ENCODE measurements around the gene CDH2. TPM values are rescaled to one million over a fixed set of nuclear protein-coding genes. Genes with fewer than 3 reads are reported as not detected.
A peak's percentile ranks its signal among the peaks of the same experiment; 100 is the strongest.

Gene CDH2
- polyA plus RNA-seq, 1 donor from 2014 or later = 199 TPM

DNA sequence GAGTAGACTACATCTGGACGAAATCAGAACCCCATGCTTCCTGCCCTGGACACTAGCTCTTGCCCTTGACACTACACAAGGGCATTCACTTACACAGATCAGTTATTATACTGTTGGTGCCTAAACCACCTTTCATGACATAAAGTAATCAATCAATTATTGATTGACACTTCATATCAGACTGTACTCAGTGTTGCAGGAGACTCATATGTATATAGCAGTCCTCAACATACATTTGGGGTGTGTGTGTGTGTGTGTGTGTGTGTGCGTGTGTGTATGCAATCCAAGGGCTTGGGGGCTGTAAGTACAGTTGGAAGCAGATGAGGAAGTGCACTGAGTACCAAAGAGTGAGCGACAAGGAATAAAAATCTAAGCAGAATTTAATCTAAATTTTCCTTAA lies 5.1 kb downstream of the CDH2 start:
- Histone ChIP-seq H3K9me2 (ENCODE audit: insufficient read depth, low read length) (no peaks in the 10 kb centered on the region), H3K4me2 (ENCODE audit: low read length) (peak overlapping the region; percentile 55), H3F3A (ENCODE audit: insufficient read depth, low read length, poor library complexity, severe bottlenecking) (peaks cover 4% of the 10 kb centered on the region), H3K9ac (ENCODE audit: low read length) (no peak overlapping the region), H3K4me3 (ENCODE audit: low read length) (peak overlapping the region; percentile 92), H3K9me3 (ENCODE audit: low read length) (no peaks in the 10 kb centered on the region), H3K36me3 (ENCODE audit: insufficient read depth, low read length) (no peaks in the 10 kb centered on the region), H3K79me2 (replicated peaks; ENCODE audit: insufficient read depth, low read length) (peaks cover 98% of the 10 kb centered on the region), H2AFZ (ENCODE audit: low read depth, low read length) (no peak overlapping the region), H3K27me3 (ENCODE audit: insufficient read depth, low read depth, low read length) (no peaks in the 10 kb centered on the region), H4K20me1 (ENCODE audit: insufficient read depth) (peaks cover 8% of the 10 kb centered on the region), H3K27ac (ENCODE audit: low read length) (no peak overlapping the region)
- TF ChIP-seq, protein P1, sequence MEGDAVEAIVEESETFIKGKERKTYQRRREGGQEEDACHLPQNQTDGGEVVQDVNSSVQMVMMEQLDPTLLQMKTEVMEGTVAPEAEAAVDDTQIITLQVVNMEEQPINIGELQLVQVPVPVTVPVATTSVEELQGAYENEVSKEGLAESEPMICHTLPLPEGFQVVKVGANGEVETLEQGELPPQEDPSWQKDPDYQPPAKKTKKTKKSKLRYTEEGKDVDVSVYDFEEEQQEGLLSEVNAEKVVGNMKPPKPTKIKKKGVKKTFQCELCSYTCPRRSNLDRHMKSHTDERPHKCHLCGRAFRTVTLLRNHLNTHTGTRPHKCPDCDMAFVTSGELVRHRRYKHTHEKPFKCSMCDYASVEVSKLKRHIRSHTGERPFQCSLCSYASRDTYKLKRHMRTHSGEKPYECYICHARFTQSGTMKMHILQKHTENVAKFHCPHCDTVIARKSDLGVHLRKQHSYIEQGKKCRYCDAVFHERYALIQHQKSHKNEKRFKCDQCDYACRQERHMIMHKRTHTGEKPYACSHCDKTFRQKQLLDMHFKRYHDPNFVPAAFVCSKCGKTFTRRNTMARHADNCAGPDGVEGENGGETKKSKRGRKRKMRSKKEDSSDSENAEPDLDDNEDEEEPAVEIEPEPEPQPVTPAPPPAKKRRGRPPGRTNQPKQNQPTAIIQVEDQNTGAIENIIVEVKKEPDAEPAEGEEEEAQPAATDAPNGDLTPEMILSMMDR (IDR thresholded peaks at IDR 0.05; ENCODE audit: poor library complexity, severe bottlenecking) = no peak
- TF ChIP-seq, protein P2, sequence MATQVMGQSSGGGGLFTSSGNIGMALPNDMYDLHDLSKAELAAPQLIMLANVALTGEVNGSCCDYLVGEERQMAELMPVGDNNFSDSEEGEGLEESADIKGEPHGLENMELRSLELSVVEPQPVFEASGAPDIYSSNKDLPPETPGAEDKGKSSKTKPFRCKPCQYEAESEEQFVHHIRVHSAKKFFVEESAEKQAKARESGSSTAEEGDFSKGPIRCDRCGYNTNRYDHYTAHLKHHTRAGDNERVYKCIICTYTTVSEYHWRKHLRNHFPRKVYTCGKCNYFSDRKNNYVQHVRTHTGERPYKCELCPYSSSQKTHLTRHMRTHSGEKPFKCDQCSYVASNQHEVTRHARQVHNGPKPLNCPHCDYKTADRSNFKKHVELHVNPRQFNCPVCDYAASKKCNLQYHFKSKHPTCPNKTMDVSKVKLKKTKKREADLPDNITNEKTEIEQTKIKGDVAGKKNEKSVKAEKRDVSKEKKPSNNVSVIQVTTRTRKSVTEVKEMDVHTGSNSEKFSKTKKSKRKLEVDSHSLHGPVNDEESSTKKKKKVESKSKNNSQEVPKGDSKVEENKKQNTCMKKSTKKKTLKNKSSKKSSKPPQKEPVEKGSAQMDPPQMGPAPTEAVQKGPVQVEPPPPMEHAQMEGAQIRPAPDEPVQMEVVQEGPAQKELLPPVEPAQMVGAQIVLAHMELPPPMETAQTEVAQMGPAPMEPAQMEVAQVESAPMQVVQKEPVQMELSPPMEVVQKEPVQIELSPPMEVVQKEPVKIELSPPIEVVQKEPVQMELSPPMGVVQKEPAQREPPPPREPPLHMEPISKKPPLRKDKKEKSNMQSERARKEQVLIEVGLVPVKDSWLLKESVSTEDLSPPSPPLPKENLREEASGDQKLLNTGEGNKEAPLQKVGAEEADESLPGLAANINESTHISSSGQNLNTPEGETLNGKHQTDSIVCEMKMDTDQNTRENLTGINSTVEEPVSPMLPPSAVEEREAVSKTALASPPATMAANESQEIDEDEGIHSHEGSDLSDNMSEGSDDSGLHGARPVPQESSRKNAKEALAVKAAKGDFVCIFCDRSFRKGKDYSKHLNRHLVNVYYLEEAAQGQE (IDR thresholded peaks at IDR 0.05; ENCODE audit: borderline replicate concordance) = no peak
- TF ChIP-seq TAF1 (IDR thresholded peaks at IDR 0.05; ENCODE audit: low read depth) (no peak), MXI1 (conservative IDR thresholded peaks at IDR 0.05; ENCODE audit: poor library complexity, severe bottlenecking) (no peak), EP300 (conservative IDR thresholded peaks at IDR 0.05; ENCODE audit: poor library complexity, severe bottlenecking) (no peak), RAD21 (conservative IDR thresholded peaks at IDR 0.05) (no peak), EZH2 (IDR thresholded peaks at IDR 0.05; ENCODE audit: borderline replicate concordance, insufficient read depth, low read length, poor library complexity, severe bottlenecking) (no peak), POLR2AphosphoS5 (IDR thresholded peaks at IDR 0.05) (no peak), SMC3 (conservative IDR thresholded peaks at IDR 0.05; ENCODE audit: poor library complexity) (no peak)

DNA sequence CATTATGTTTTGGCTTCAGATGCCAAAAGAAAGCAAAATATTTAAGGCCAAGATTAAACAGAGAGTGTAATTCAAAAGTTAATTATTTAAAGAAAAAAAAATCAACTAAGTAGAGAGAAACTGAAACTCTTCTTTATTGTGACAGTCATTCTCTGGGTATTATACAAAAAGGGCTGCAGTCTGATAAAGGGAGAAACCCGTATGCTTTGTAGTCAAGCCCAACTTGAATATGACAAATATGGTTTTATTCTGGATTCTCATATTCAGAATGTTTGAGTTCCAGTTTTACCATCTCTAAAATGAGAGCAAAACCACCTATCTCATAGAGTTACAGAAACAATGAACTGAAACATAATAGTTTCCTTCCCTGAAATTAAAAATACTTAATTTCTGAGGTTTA lies 8.2 kb downstream of the CDH2 start:
- H4K20me1 ChIP-seq (ENCODE audit: insufficient read depth) = peaks cover 14% of the 10 kb centered on the region
- no peak overlapping the region for H2AFZ ChIP-seq (ENCODE audit: low read depth, low read length)
- no peaks in the 10 kb centered on the region for H3K9me3 ChIP-seq (ENCODE audit: low read length)
- H3K27ac ChIP-seq (ENCODE audit: low read length) = no peak overlapping the region
- no peak for TF ChIP-seq POLR2AphosphoS5 (IDR thresholded peaks at IDR 0.05)
- TF ChIP-seq RAD21 (conservative IDR thresholded peaks at IDR 0.05) = no peak
- no peak for TF ChIP-seq EP300 (conservative IDR thresholded peaks at IDR 0.05; ENCODE audit: poor library complexity, severe bottlenecking)
- TF ChIP-seq SMC3 (conservative IDR thresholded peaks at IDR 0.05; ENCODE audit: poor library complexity) = no peak
- TF ChIP-seq, protein P2 (IDR thresholded peaks at IDR 0.05; ENCODE audit: borderline replicate concordance) = no peak
- no peak for TF ChIP-seq TAF1 (IDR thresholded peaks at IDR 0.05; ENCODE audit: low read depth)
- TF ChIP-seq, protein P1 (IDR thresholded peaks at IDR 0.05; ENCODE audit: poor library complexity, severe bottlenecking) = no peak
- TF ChIP-seq EZH2 (IDR thresholded peaks at IDR 0.05; ENCODE audit: borderline replicate concordance, insufficient read depth, low read length, poor library complexity, severe bottlenecking) = no peak
- TF ChIP-seq MXI1 (conservative IDR thresholded peaks at IDR 0.05; ENCODE audit: poor library complexity, severe bottlenecking) = no peak
- no peak overlapping the region for H3K4me3 ChIP-seq (ENCODE audit: low read length)
- H3K9ac ChIP-seq (ENCODE audit: low read length) = no peak overlapping the region
- no peaks in the 10 kb centered on the region for H3K36me3 ChIP-seq (ENCODE audit: insufficient read depth, low read length)
- H3K9me2 ChIP-seq (ENCODE audit: insufficient read depth, low read length) = no peaks in the 10 kb centered on the region
- no peaks in the 10 kb centered on the region for H3K27me3 ChIP-seq (ENCODE audit: insufficient read depth, low read depth, low read length)
- no peaks in the 10 kb centered on the region for H3F3A ChIP-seq (ENCODE audit: insufficient read depth, low read length, poor library complexity, severe bottlenecking)
- peaks cover 98% of the 10 kb centered on the region for H3K79me2 ChIP-seq (replicated peaks; ENCODE audit: insufficient read depth, low read length)
- H3K4me2 ChIP-seq (ENCODE audit: low read length) = no peak overlapping the region
